ENCODE results near the gene CRYL1.

The CRYL1 gene

DNA sequence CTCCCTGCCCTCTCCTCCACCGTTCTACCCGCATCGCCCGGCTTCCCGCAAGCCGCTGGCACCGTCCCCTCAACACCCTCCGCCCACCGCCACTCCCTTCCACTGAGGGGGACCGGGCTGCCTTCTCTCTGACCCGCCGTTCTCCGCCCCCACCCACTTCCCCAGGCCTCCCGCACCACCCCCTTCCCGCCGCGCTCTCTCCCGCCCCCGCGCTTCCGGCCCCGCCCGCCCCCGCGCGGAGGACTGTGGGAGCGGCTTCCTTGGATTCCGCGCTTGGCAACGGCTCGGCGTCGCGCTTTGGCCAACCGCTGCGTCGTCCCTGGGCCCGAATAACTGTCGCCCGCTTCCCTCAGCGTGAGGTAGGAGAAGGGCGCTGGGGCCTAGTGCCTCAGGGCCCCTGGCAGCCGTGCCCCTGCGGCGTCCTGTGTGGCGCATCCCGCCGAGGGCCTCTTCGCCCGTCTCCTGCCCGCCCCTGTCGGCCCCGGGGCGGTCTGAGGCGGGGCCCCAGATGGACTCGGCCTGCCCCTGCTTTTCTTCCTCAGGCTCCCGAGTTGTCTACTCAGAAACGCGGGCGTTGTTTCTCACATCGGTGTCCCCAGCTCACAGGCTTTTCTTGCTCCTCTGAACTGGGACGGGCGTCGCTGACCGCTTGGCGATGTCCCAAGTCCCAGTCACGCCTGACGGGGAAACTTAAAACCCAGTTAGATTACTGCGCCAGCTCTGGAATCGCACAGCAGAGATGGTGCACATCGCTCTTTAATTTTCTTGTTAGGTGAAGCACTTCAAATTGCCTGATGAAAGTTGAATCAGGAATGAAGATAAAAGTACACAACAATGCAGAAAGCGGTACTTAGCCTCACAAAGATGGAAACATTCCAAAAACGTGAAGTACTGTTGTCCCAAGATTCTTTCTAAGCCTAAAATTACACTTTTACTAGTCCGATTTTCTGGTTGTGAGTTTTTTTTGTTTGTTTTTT, 41.5 kb upstream of the CRYL1 start, which contains the start of gene IFT88:
IFT88 (plus strand) TSS at position 260 of the 977 bp plus-strand sequence. CDS start 7,229 bp downstream, outside the sequence.
- Histone ChIP-seq H3K36me3 (ENCODE audit: control insufficient read depth, low read length) (no peaks in the 10 kb centered on the region), H3K9me3 (ENCODE audit: control insufficient read depth, insufficient read depth, low read length) (peaks cover 13% of the 10 kb centered on the region; the same call in 1 of the 2 replicates), H3K9me2 (replicated peaks; ENCODE audit: control insufficient read depth, low read length) (no peaks in the 10 kb centered on the region), H3K4me2 (ENCODE audit: low read length) (peak within 1 kb of the TSS; percentile 98), H3K4me3 (ENCODE audit: low read length) (peak within 1 kb of the TSS; percentile 98), H3K27me3 (ENCODE audit: control insufficient read depth, low read length) (no peaks in the 10 kb centered on the region), H4K20me1 (ENCODE audit: control insufficient read depth, insufficient read depth, low read depth, low read length) (no peaks in the 10 kb centered on the region), H3F3A (ENCODE audit: control insufficient read depth, insufficient read depth) (peaks cover 2% of the 10 kb centered on the region; the same call in 1 of the 2 replicates), H3K4me1 (ENCODE audit: control insufficient read depth, low read length) (peaks cover 12% of the 10 kb centered on the region), H3K79me2 (ENCODE audit: control insufficient read depth, low read length) (peaks cover 11% of the 10 kb centered on the region), H3K27ac (ENCODE audit: low read depth, low read length) (peak within 1 kb of the TSS; percentile 58)
- TF ChIP-seq, protein P1, sequence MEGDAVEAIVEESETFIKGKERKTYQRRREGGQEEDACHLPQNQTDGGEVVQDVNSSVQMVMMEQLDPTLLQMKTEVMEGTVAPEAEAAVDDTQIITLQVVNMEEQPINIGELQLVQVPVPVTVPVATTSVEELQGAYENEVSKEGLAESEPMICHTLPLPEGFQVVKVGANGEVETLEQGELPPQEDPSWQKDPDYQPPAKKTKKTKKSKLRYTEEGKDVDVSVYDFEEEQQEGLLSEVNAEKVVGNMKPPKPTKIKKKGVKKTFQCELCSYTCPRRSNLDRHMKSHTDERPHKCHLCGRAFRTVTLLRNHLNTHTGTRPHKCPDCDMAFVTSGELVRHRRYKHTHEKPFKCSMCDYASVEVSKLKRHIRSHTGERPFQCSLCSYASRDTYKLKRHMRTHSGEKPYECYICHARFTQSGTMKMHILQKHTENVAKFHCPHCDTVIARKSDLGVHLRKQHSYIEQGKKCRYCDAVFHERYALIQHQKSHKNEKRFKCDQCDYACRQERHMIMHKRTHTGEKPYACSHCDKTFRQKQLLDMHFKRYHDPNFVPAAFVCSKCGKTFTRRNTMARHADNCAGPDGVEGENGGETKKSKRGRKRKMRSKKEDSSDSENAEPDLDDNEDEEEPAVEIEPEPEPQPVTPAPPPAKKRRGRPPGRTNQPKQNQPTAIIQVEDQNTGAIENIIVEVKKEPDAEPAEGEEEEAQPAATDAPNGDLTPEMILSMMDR (IDR thresholded peaks at IDR 0.05; ENCODE audit: low read depth, low read length, poor library complexity, severe bottlenecking), result no peak
- TF ChIP-seq EZH2phosphoT487 (IDR thresholded peaks at IDR 0.05; ENCODE audit: borderline replicate concordance, low read length), result peak; percentile 49; the same call in 1 of the 2 replicates

DNA sequence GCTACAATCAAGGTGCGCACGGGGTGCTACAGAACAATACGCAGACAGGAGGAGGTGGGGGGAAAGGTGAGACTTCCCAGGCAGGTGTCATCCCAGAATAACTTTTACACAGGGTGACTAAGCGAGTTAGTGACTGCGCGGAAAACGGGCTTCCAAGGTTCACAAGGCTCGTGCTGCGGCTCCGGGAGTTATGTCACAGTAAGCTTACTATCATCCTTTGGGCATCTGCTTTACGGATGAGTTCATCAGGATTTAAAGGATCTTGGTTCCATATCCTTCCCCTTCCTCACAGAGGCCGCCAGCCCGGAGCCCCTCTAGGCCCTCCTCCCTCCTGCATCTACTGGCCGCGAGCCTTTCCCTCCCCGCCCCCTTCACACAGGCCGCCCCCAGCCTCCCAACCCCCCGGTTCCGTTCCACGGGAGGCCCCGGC, 40.8 kb upstream of the CRYL1 start:
- Histone ChIP-seq H3F3A (ENCODE audit: control insufficient read depth, insufficient read depth) (peaks cover 2% of the 10 kb centered on the region; the same call in 1 of the 2 replicates), H3K4me3 (ENCODE audit: low read length) (peak overlapping the region; percentile 98), H3K4me2 (ENCODE audit: low read length) (peak overlapping the region; percentile 98)

DNA sequence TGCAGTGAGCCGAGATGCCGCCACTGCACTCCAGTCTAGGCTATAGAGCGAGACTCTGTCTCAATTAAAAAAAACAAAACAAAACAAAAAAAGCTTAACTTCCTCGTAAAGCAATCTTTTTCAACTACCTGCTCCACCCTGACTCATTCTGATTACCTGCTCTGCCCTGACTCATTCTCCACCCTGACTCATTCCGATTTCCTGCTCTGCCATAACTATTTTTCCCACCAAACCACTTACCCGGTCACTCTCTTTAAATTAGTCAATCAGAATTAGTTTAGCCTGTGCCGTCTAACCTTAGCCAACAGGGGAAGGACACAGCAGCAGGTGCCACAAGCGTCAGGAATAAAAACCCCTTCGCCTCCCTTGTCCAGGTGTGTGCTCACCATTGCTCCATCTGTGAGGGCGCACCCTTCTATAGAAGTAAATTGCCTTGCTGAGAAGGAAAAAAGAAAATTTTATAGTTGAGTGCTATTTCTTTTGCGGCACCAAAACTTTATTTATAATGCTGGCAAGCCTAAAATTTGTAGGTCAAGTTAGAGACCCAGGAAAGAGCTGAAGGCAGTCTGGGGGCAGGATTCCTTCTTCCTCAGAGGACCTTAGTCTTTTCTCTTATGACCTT, 39.6 kb upstream of the CRYL1 start:
- H4K20me1 ChIP-seq (ENCODE audit: control insufficient read depth, insufficient read depth, low read depth, low read length), result no peaks in the 10 kb centered on the region
- H3K4me3 ChIP-seq (ENCODE audit: low read length), result no peak overlapping the region
- TF ChIP-seq EZH2phosphoT487 (IDR thresholded peaks at IDR 0.05; ENCODE audit: borderline replicate concordance, low read length), result no peak
- TF ChIP-seq, protein P1 (IDR thresholded peaks at IDR 0.05; ENCODE audit: low read depth, low read length, poor library complexity, severe bottlenecking), result no peak
- H3K36me3 ChIP-seq (ENCODE audit: control insufficient read depth, low read length), result no peaks in the 10 kb centered on the region
- peaks cover 11% of the 10 kb centered on the region for H3K79me2 ChIP-seq (ENCODE audit: control insufficient read depth, low read length)
- H3K27ac ChIP-seq (ENCODE audit: low read depth, low read length), result no peak overlapping the region
- no peaks in the 10 kb centered on the region for H3K27me3 ChIP-seq (ENCODE audit: control insufficient read depth, low read length)
- H3K9me2 ChIP-seq (replicated peaks; ENCODE audit: control insufficient read depth, low read length), result no peaks in the 10 kb centered on the region
- peaks cover 2% of the 10 kb centered on the region; the same call in 1 of the 2 replicates for H3F3A ChIP-seq (ENCODE audit: control insufficient read depth, insufficient read depth)
- peaks cover 13% of the 10 kb centered on the region; the same call in 1 of the 2 replicates for H3K9me3 ChIP-seq (ENCODE audit: control insufficient read depth, insufficient read depth, low read length)
- H3K4me2 ChIP-seq (ENCODE audit: low read length), result no peak overlapping the region
- peaks cover 12% of the 10 kb centered on the region for H3K4me1 ChIP-seq (ENCODE audit: control insufficient read depth, low read length)

More for the DNA sequence above, 40.8 kb upstream of the CRYL1 start:
- Histone ChIP-seq H3K36me3 (ENCODE audit: control insufficient read depth, low read length) (no peaks in the 10 kb centered on the region), H4K20me1 (ENCODE audit: control insufficient read depth, insufficient read depth, low read depth, low read length) (no peaks in the 10 kb centered on the region), H3K4me1 (ENCODE audit: control insufficient read depth, low read length) (peaks cover 12% of the 10 kb centered on the region), H3K27me3 (ENCODE audit: control insufficient read depth, low read length) (no peaks in the 10 kb centered on the region), H3K27ac (ENCODE audit: low read depth, low read length) (peak overlapping the region; percentile 58), H3K79me2 (ENCODE audit: control insufficient read depth, low read length) (peaks cover 11% of the 10 kb centered on the region), H3K9me3 (ENCODE audit: control insufficient read depth, insufficient read depth, low read length) (peaks cover 13% of the 10 kb centered on the region; the same call in 1 of the 2 replicates), H3K9me2 (replicated peaks; ENCODE audit: control insufficient read depth, low read length) (no peaks in the 10 kb centered on the region)
- TF ChIP-seq, protein P1 (IDR thresholded peaks at IDR 0.05; ENCODE audit: low read depth, low read length, poor library complexity, severe bottlenecking), result no peak
- TF ChIP-seq EZH2phosphoT487 (IDR thresholded peaks at IDR 0.05; ENCODE audit: borderline replicate concordance, low read length), result no peak
